BLaER1 (cell line): ENCODE results near the gene FRZB.
"Not testable (repeated sequence)": the region's sequence is repeated elsewhere in the genome, so short reads cannot be mapped to it uniquely, and the experiment has no call there.

ENCODE experiments used
- H3K27ac ChIP-seq: shearing (Covaris generic); formaldehyde crosslinking; 2 replicates; pipeline ENCODE4 v1.8.1; 2022
- H3K27me3 ChIP-seq: shearing (Covaris generic); formaldehyde crosslinking; 2 replicates; pipeline ENCODE4 v1.8.1; 2022
- H3K36me3 ChIP-seq: shearing (Covaris generic); formaldehyde crosslinking; 2 replicates; pipeline ENCODE4 v1.8.1; 2022
- H3K4me1 ChIP-seq: shearing (Covaris generic); formaldehyde crosslinking; 2 replicates; pipeline ENCODE4 v1.8.1; 2022
- H3K4me2 ChIP-seq: shearing (Covaris generic); formaldehyde crosslinking; 2 replicates; pipeline ENCODE4 v1.8.1; 2022
- H3K4me3 ChIP-seq: shearing (Covaris generic); formaldehyde crosslinking; 2 replicates; pipeline ENCODE4 v1.8.1; 2022
- H3K9ac ChIP-seq: shearing (Covaris generic); formaldehyde crosslinking; 2 replicates; pipeline ENCODE4 v1.8.1; 2022
- H3K9me3 ChIP-seq: shearing (Covaris generic); formaldehyde crosslinking; 2 replicates; pipeline ENCODE4 v1.8.1; 2022
- H4K20me1 ChIP-seq: shearing (Covaris generic); formaldehyde crosslinking; 2 replicates; pipeline ENCODE4 v1.8.1; 2022
- Cebpa-rat ChIP-seq: shearing (Covaris generic); IDR thresholded peaks from 2 replicates; pipeline ENCODE4 v1.8.1; 2022

The FRZB gene

DNA sequence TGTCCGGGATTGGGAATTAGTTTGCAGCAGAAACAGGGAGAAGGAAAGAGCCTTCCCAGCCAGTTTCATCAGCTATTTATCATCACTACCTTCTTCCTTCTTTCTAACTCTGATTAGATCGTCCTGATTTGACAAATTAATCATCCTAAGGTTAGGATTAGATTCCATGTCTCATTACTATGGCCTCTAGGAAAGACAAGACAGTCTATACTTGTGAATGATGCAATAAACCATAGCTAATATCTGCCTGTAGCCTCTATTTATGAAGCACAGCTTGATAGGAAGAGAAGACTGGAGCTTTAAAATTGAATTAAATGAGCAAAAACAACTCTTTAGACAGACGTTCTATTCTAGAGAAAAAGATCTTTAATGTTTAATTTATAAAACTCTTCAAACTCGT, 25.2 kb upstream of the FRZB start:
- H3K4me3 ChIP-seq, result no peak overlapping the region
- no peaks in the 10 kb centered on the region for H4K20me1 ChIP-seq
- H3K4me2 ChIP-seq, result no peak overlapping the region
- TF ChIP-seq Cebpa-rat, result no peak
- H3K27me3 ChIP-seq, result no peaks in the 10 kb centered on the region
- H3K9me3 ChIP-seq, result peaks cover 17% of the 10 kb centered on the region
- H3K36me3 ChIP-seq, result no peaks in the 10 kb centered on the region
- H3K27ac ChIP-seq, result no peak overlapping the region
- no peaks in the 10 kb centered on the region for H3K4me1 ChIP-seq
- no peak overlapping the region for H3K9ac ChIP-seq

DNA sequence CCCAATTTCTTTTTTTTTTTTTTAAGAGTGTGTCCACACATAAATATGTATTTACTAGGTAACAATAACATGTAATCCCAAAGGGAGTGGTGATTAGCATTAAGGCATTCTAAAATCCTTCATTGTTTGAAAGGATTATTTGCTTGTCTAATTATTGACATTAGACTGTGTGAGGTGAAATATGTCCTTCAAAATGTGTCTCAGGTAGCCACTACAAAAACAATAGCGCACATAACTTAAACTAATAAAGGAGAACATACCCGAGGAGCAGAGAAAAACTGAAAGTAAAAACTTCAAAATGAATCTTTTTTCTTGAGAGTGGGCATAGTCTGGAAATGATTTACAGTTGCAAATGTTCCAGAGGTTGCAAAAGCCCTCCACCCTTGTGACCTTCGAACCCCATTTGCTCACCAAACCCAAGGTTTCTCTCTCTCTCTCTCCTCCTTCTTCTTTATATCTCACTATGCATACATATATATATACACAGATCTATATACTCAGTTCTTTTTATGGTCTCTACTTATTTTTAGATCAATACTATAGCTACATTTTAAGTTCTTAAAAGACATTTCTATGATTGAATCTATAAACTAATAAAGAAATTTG, 24.4 kb upstream of the FRZB start:
- H3K4me3 ChIP-seq, result no peak overlapping the region
- H4K20me1 ChIP-seq, result no peaks in the 10 kb centered on the region
- no peak overlapping the region for H3K27ac ChIP-seq
- no peak for TF ChIP-seq Cebpa-rat
- H3K9ac ChIP-seq, result no peak overlapping the region
- H3K27me3 ChIP-seq, result no peaks in the 10 kb centered on the region
- H3K9me3 ChIP-seq, result peaks cover 17% of the 10 kb centered on the region
- no peak overlapping the region for H3K4me2 ChIP-seq
- H3K4me1 ChIP-seq, result no peaks in the 10 kb centered on the region
- no peaks in the 10 kb centered on the region for H3K36me3 ChIP-seq

DNA sequence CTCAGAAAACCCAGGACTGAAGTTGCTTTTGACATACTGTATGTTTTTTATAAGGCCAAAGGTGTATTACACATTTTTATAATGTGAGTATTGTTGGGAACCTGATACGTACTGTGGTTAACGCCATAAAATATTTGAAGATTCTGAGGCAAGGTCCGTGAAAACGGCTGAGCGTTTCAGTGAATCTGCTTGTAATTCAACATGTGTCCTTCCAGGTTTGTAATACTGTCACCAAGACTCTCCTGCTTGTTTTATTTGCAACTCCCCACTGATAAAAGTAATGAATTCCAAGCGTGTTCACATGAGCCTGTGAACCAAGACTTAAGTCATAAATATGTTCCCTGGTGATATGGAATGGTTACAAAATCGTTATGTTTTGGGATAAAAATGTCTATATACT, 23.9 kb upstream of the FRZB start:
- H4K20me1 ChIP-seq, result no peaks in the 10 kb centered on the region
- H3K9ac ChIP-seq, result no peak overlapping the region
- peaks cover 12% of the 10 kb centered on the region for H3K9me3 ChIP-seq
- no peaks in the 10 kb centered on the region for H3K4me1 ChIP-seq
- H3K4me3 ChIP-seq, result no peak overlapping the region
- no peaks in the 10 kb centered on the region for H3K36me3 ChIP-seq
- H3K27ac ChIP-seq, result no peak overlapping the region
- TF ChIP-seq Cebpa-rat, result no peak
- no peak overlapping the region for H3K4me2 ChIP-seq
- no peaks in the 10 kb centered on the region for H3K27me3 ChIP-seq

DNA sequence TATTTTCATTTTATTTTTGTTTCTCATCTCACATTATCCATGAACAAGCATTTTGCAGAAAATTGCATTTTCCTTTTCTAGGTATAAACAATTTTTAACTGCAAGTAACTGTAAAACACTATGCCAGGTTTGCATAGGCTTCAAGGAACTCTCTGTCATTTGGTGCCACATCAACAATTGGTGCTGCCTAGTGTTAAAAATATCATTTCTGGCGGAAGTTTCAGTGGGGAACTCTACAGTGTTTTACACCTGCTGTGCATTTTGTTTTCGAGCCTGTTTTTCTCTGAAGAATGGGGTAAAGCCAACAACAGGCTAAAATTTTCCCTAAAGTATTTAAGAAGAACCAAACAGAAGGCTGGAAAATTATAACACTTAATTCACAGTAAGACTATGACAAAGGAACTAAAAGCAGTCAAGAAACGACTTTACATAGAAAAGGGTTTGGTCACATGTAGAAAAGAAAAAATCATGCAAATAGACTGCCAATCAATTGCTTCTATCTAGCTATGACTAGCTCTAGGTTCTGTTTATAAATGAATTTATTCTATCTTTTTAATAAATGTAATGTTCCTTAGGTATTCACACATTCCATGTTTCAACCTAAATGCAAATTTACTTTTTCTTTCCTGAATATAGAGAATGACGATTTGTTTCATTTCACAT, 21.4 kb upstream of the FRZB start:
- Histone ChIP-seq H3K9me3 (no peaks in the 10 kb centered on the region), H3K36me3 (no peaks in the 10 kb centered on the region), H3K4me1 (no peaks in the 10 kb centered on the region), H3K9ac (no peak overlapping the region), H3K4me3 (no peak overlapping the region), H3K27me3 (no peaks in the 10 kb centered on the region), H3K27ac (no peak overlapping the region), H4K20me1 (no peaks in the 10 kb centered on the region), H3K4me2 (no peak overlapping the region)
- no peak for TF ChIP-seq Cebpa-rat

DNA sequence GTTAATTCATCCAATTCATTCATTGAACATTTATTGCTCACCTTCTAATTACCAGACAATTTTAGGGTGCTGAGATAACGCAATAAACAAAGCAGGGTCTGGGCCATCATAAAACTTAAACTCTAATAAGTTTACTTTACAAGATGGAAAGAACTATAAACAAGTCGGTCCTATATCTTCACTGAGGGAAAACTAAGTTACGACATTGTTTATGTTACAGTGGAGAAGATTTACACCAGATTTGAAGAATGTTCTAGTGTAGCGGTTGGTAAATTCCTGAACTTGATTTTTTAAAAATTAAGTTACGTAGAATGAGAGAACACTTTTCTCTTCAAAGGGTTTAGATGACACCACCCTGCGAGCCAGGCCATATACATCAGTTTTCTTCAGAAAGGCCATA, 20.7 kb upstream of the FRZB start:
- TF ChIP-seq Cebpa-rat, result no peak
- Histone ChIP-seq H3K4me1 (no peaks in the 10 kb centered on the region), H3K36me3 (no peaks in the 10 kb centered on the region), H3K4me3 (no peak overlapping the region), H3K27me3 (no peaks in the 10 kb centered on the region), H3K9me3 (no peaks in the 10 kb centered on the region), H3K9ac (no peak overlapping the region), H3K4me2 (no peak overlapping the region), H3K27ac (no peak overlapping the region), H4K20me1 (no peaks in the 10 kb centered on the region)

DNA sequence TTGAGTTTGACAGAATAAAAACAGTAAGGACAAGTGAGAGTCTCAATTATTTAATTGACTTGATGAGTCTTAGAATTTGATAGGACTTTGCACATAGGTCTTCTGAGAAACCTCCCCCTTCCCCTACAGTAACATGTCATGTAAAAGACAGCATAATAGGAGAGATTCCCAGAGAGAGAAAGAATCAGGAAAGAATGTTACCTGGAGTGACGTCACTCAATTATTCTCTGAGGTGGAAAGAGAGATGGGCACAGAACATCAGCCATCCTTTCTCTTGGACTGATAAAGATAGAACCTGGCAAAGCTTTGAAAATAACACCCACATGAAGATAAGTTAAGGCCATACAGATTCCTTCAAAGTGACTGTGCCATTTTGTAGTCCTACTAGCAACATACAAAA, 19.3 kb upstream of the FRZB start:
- Histone ChIP-seq H3K4me3 (no peak overlapping the region), H3K9me3 (no peaks in the 10 kb centered on the region; the same call in 1 of the 2 replicates), H3K27me3 (no peaks in the 10 kb centered on the region), H3K36me3 (no peaks in the 10 kb centered on the region), H3K27ac (no peak overlapping the region), H4K20me1 (no peaks in the 10 kb centered on the region), H3K9ac (no peak overlapping the region), H3K4me2 (no peak overlapping the region), H3K4me1 (no peaks in the 10 kb centered on the region)
- no peak for TF ChIP-seq Cebpa-rat

DNA sequence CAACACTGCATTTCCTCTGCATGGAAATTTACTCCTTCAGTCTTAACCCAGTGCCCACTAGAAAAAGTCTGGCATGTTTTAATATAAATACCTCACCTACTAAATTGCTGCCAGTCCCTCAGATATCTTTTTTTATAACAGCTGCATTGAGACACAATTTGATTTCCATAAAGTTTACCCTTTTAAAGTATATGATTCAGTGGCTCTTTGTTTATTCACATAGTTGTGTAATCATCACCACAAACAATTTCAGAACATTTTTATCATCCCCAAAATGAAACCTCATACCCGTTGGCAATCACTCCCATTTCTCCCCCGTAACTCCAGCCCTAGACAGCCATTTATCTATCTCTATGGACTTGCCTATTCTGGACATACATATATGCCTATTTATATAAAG, 17.0 kb upstream of the FRZB start:
- H3K9me3 ChIP-seq, result peaks cover 6% of the 10 kb centered on the region; the same call in 1 of the 2 replicates
- H3K27me3 ChIP-seq, result no peaks in the 10 kb centered on the region
- no peaks in the 10 kb centered on the region for H4K20me1 ChIP-seq
- no peak overlapping the region for H3K27ac ChIP-seq
- no peak overlapping the region for H3K4me2 ChIP-seq
- no peaks in the 10 kb centered on the region for H3K4me1 ChIP-seq
- no peaks in the 10 kb centered on the region for H3K36me3 ChIP-seq
- no peak overlapping the region for H3K4me3 ChIP-seq
- TF ChIP-seq Cebpa-rat, result no peak
- no peak overlapping the region for H3K9ac ChIP-seq

DNA sequence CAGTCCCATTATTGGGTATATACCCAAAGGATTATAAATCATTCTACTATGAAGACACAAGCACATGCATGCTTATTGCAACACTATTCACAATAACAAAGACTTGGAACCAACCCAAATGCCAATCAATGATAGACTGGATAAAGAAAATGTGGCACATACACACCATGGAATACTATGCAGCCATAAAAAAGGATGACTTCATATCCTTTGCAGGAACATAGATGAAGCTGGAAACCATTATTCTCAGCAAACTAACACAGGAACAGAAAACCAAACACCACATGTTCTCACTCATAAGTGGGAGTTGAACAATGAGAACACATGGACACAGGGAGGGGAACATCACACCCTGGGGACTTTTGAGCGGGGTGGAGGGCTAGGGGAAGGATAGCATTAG, 13.7 kb upstream of the FRZB start:
- not testable (repeated sequence) for H3K4me2 ChIP-seq, H3K4me1 ChIP-seq, H3K4me3 ChIP-seq, H3K9ac ChIP-seq, H4K20me1 ChIP-seq, H3K27ac ChIP-seq, H3K36me3 ChIP-seq, H3K9me3 ChIP-seq, H3K27me3 ChIP-seq

DNA sequence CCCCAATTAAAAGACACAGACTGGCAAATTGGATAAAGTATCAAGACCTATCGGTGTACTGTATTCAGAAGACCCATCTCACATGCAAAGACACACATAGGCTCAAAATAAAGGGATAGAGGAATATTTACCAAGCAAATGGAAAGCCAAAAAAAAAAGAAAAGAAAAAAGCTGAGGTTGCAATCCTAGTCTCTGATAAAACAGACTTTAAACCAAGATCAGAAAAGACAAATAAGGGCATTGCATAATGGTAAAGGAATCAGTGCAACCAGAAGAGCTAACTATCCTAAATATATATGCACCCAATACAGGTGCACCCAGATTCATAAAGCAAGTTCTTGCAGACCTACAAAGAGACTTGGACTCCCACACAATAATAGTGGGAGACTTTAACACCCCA, 10.2 kb upstream of the FRZB start:
- not testable (repeated sequence) for H3K9me3 ChIP-seq, H3K36me3 ChIP-seq, H3K27ac ChIP-seq, H3K27me3 ChIP-seq, H3K4me1 ChIP-seq, H3K4me3 ChIP-seq, H3K9ac ChIP-seq, H3K4me2 ChIP-seq, H4K20me1 ChIP-seq

DNA sequence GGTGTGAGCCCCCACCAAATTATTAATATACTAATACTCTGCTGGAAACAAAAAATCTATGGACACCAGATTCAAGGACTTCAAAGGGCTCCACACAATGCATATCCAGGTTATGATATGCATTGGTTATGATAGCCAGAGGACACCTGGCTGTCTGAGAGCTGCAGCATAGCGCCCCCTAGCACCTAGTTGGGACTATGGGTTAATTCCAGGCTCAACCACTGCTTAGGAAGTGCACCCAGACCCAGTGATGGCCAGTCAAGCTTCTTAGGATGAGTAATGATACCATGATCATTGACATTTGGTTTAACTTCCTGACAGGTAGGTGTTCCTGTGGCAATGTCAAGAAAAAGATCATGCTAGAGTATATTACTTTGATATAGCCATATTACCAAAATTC, 3.8 kb upstream of the FRZB start:
- H3K4me3 ChIP-seq, result no peak overlapping the region
- no peaks in the 10 kb centered on the region for H3K4me1 ChIP-seq
- no peak overlapping the region for H3K27ac ChIP-seq
- no peak overlapping the region for H3K9ac ChIP-seq
- H3K9me3 ChIP-seq, result peaks cover 12% of the 10 kb centered on the region; the same call in 1 of the 2 replicates
- H4K20me1 ChIP-seq, result no peaks in the 10 kb centered on the region
- H3K27me3 ChIP-seq, result peaks cover 11% of the 10 kb centered on the region; the same call in 1 of the 2 replicates
- no peak overlapping the region for H3K4me2 ChIP-seq
- no peaks in the 10 kb centered on the region for H3K36me3 ChIP-seq
- TF ChIP-seq Cebpa-rat, result no peak
